ENCODE results near the gene KASH5. TPM values are rescaled to one million over a fixed set of nuclear protein-coding genes. Genes with fewer than 3 reads are reported as not detected.
A peak's percentile ranks its signal among the peaks of the same experiment; 100 is the strongest.

KASH5 gene
- total and polyA plus RNA-seq, 2 experiments from 2014 or later, result 0.44 TPM; not detected in 1

DNA sequence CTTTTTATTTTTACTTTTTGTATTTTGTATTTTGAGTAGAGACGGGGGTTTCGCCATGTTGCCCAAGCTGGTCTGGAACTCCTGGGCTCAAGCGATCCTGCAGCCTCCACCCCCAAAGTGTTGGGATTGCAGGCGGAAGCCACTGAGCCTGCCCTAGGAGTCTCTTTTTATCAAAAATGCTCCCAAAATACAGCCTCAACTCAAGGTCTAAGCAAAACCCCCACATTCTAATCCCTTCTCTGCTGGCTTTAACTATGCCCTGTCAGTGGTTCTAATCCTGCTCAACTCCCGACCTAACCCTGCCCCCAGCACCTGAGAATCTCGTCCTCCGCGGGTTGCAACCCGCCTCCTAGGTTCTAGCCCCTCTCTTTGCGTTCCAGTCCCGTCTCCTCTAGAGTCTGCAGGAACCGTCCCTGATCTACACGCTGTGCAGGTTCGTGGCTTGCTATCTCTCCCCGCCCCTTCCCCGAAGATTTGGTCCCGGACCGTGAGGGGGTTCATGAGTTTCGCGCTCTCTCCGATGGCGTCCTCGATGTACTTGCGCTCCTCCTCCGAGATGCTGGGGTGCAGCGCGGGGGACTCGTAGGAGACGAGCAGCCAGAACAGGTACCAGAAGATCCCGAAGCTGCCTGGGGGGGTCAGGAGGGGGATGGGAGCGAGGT, 45.3 kb downstream of the KASH5 start:
- no peaks in the 10 kb centered on the region for H3K79me2 ChIP-seq (replicated peaks; ENCODE audit: insufficient read depth)
- Mint-ChIP-seq H3K27ac (no peak overlapping the region), H3K4me3 (peak overlapping the region; percentile 72), H3K9me3 (peaks cover 13% of the 10 kb centered on the region), H3K27me3 (ENCODE audit: insufficient read depth, low read depth, poor library complexity) (peaks cover 67% of the 10 kb centered on the region), H3K36me3 (ENCODE audit: low read depth) (peaks cover 5% of the 10 kb centered on the region), H3K4me1 (peaks cover 45% of the 10 kb centered on the region)
- H3K27me3 ChIP-seq (ENCODE audit: insufficient read depth), result peaks cover 73% of the 10 kb centered on the region
- H3K4me3 ChIP-seq, result peak overlapping the region; percentile 72
- no peak for TF ChIP-seq ZNF114 (CRISPR knock-in tag; IDR thresholded peaks at IDR 0.05)
- TF ChIP-seq EZH2 (IDR thresholded peaks at IDR 0.05; ENCODE audit: low read depth, unreplicated experiment), result peak; percentile 42
- ATAC-seq (no peak), DNase-seq (ENCODE audit: low spot score) (no peak)
- no peaks in the 10 kb centered on the region for H3K36me3 ChIP-seq (ENCODE audit: insufficient read depth)
- no peak overlapping the region for H3K27ac ChIP-seq (ENCODE audit: low read depth)
- peak overlapping the region; percentile 59; the same call in 1 of the 2 replicates for H2AFZ ChIP-seq
- H3K9me2 ChIP-seq (ENCODE audit: insufficient read depth), result no peaks in the 10 kb centered on the region
- H4K20me1 ChIP-seq (replicated peaks; ENCODE audit: insufficient read depth), result no peaks in the 10 kb centered on the region
- H3K4me2 ChIP-seq, result peak overlapping the region; percentile 86
- H3F3A ChIP-seq (replicated peaks; ENCODE audit: low read depth), result peaks cover 37% of the 10 kb centered on the region
- H3K4me1 ChIP-seq (ENCODE audit: insufficient read depth), result peaks cover 32% of the 10 kb centered on the region

DNA sequence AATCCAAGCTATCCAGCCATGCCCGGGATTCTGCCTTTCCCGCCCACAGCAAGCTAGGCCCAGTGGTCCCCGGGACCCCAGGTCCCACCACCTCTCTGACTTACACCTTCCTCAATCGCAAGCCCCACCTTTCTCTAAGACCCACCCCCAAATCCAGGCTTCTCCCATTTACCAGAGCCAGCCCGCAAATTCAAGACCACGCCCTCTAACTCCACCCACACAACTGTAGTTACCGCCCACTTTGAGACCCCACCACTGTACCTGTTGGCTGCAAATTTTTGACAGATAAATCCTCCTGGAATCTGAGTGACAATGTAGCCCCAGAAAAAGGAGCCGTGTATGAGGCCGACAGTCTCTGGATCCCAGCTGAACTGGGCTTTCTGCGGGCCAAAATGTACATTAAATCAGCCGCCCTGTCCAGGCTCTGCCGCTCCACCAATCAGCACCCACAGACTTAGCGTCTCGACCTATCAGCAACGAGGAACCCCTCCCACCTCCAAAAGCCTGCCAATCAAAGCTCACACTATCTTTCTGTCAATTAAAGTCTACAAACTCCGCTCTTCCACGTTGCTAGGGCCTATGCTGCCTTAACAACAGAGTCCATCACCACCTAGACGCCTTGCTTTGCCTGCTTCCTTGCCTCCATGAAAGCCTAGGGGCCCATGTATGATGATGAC, 47.0 kb downstream of the KASH5 start:
- H3K9me3 Mint-ChIP-seq, result peaks cover 13% of the 10 kb centered on the region
- no peaks in the 10 kb centered on the region for H3K79me2 ChIP-seq (replicated peaks; ENCODE audit: insufficient read depth)
- H2AFZ ChIP-seq, result no peak overlapping the region
- peaks cover 27% of the 10 kb centered on the region for H3F3A ChIP-seq (replicated peaks; ENCODE audit: low read depth)
- no peak overlapping the region for H3K27ac Mint-ChIP-seq
- H3K9me2 ChIP-seq (ENCODE audit: insufficient read depth), result no peaks in the 10 kb centered on the region
- peaks cover 5% of the 10 kb centered on the region for H3K36me3 Mint-ChIP-seq (ENCODE audit: low read depth)
- peaks cover 76% of the 10 kb centered on the region for H3K27me3 ChIP-seq (ENCODE audit: insufficient read depth)
- H3K4me2 ChIP-seq, result peak overlapping the region; percentile 72; the same call in 1 of the 2 replicates
- DNase-seq (ENCODE audit: low spot score) (no peak), ATAC-seq (peak; percentile 7)
- peaks cover 75% of the 10 kb centered on the region for H3K27me3 Mint-ChIP-seq (ENCODE audit: insufficient read depth, low read depth, poor library complexity)
- H3K36me3 ChIP-seq (ENCODE audit: insufficient read depth), result no peaks in the 10 kb centered on the region
- no peak overlapping the region; the same call in 2 of the 3 replicates for H3K4me3 Mint-ChIP-seq
- peaks cover 35% of the 10 kb centered on the region for H3K4me1 Mint-ChIP-seq
- no peak overlapping the region for H3K4me3 ChIP-seq
- peaks cover 24% of the 10 kb centered on the region for H3K4me1 ChIP-seq (ENCODE audit: insufficient read depth)
- H4K20me1 ChIP-seq (replicated peaks; ENCODE audit: insufficient read depth), result no peaks in the 10 kb centered on the region
- no peak overlapping the region for H3K27ac ChIP-seq (ENCODE audit: low read depth)
- TF ChIP-seq, protein P1, sequence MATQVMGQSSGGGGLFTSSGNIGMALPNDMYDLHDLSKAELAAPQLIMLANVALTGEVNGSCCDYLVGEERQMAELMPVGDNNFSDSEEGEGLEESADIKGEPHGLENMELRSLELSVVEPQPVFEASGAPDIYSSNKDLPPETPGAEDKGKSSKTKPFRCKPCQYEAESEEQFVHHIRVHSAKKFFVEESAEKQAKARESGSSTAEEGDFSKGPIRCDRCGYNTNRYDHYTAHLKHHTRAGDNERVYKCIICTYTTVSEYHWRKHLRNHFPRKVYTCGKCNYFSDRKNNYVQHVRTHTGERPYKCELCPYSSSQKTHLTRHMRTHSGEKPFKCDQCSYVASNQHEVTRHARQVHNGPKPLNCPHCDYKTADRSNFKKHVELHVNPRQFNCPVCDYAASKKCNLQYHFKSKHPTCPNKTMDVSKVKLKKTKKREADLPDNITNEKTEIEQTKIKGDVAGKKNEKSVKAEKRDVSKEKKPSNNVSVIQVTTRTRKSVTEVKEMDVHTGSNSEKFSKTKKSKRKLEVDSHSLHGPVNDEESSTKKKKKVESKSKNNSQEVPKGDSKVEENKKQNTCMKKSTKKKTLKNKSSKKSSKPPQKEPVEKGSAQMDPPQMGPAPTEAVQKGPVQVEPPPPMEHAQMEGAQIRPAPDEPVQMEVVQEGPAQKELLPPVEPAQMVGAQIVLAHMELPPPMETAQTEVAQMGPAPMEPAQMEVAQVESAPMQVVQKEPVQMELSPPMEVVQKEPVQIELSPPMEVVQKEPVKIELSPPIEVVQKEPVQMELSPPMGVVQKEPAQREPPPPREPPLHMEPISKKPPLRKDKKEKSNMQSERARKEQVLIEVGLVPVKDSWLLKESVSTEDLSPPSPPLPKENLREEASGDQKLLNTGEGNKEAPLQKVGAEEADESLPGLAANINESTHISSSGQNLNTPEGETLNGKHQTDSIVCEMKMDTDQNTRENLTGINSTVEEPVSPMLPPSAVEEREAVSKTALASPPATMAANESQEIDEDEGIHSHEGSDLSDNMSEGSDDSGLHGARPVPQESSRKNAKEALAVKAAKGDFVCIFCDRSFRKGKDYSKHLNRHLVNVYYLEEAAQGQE (IDR thresholded peaks at IDR 0.05; ENCODE audit: unreplicated experiment), result no peak
- TF ChIP-seq JUNB (IDR thresholded peaks at IDR 0.05; ENCODE audit: unreplicated experiment), result no peak
- TF ChIP-seq STAT1 (IDR thresholded peaks at IDR 0.05; ENCODE audit: unreplicated experiment), result no peak
- TF ChIP-seq, protein P2, sequence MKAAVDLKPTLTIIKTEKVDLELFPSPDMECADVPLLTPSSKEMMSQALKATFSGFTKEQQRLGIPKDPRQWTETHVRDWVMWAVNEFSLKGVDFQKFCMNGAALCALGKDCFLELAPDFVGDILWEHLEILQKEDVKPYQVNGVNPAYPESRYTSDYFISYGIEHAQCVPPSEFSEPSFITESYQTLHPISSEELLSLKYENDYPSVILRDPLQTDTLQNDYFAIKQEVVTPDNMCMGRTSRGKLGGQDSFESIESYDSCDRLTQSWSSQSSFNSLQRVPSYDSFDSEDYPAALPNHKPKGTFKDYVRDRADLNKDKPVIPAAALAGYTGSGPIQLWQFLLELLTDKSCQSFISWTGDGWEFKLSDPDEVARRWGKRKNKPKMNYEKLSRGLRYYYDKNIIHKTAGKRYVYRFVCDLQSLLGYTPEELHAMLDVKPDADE (IDR thresholded peaks at IDR 0.05), result no peak
- no peak for TF ChIP-seq EZH2phosphoT487 (IDR thresholded peaks at IDR 0.05; ENCODE audit: unreplicated experiment)
- TF ChIP-seq, protein P3, sequence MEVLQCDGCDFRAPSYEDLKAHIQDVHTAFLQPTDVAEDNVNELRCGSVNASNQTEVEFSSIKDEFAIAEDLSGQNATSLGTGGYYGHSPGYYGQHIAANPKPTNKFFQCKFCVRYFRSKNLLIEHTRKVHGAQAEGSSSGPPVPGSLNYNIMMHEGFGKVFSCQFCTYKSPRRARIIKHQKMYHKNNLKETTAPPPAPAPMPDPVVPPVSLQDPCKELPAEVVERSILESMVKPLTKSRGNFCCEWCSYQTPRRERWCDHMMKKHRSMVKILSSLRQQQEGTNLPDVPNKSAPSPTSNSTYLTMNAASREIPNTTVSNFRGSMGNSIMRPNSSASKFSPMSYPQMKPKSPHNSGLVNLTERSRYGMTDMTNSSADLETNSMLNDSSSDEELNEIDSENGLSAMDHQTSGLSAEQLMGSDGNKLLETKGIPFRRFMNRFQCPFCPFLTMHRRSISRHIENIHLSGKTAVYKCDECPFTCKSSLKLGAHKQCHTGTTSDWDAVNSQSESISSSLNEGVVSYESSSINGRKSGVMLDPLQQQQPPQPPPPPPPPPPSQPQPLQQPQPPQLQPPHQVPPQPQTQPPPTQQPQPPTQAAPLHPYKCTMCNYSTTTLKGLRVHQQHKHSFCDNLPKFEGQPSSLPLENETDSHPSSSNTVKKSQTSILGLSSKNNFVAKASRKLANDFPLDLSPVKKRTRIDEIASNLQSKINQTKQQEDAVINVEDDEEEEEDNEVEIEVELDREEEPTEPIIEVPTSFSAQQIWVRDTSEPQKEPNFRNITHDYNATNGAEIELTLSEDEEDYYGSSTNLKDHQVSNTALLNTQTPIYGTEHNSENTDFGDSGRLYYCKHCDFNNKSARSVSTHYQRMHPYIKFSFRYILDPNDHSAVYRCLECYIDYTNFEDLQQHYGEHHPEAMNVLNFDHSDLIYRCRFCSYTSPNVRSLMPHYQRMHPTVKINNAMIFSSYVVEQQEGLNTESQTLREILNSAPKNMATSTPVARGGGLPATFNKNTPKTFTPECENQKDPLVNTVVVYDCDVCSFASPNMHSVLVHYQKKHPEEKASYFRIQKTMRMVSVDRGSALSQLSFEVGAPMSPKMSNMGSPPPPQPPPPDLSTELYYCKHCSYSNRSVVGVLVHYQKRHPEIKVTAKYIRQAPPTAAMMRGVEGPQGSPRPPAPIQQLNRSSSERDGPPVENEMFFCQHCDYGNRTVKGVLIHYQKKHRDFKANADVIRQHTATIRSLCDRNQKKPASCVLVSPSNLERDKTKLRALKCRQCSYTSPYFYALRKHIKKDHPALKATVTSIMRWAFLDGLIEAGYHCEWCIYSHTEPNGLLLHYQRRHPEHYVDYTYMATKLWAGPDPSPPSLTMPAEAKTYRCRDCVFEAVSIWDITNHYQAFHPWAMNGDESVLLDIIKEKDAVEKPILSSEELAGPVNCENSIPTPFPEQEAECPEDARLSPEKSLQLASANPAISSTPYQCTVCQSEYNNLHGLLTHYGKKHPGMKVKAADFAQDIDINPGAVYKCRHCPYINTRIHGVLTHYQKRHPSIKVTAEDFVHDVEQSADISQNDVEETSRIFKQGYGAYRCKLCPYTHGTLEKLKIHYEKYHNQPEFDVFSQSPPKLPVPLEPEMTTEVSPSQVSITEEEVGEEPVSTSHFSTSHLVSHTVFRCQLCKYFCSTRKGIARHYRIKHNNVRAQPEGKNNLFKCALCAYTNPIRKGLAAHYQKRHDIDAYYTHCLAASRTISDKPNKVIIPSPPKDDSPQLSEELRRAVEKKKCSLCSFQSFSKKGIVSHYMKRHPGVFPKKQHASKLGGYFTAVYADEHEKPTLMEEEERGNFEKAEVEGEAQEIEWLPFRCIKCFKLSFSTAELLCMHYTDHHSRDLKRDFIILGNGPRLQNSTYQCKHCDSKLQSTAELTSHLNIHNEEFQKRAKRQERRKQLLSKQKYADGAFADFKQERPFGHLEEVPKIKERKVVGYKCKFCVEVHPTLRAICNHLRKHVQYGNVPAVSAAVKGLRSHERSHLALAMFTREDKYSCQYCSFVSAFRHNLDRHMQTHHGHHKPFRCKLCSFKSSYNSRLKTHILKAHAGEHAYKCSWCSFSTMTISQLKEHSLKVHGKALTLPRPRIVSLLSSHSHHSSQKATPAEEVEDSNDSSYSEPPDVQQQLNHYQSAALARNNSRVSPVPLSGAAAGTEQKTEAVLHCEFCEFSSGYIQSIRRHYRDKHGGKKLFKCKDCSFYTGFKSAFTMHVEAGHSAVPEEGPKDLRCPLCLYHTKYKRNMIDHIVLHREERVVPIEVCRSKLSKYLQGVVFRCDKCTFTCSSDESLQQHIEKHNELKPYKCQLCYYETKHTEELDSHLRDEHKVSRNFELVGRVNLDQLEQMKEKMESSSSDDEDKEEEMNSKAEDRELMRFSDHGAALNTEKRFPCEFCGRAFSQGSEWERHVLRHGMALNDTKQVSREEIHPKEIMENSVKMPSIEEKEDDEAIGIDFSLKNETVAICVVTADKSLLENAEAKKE (CRISPR knock-in tag; IDR thresholded peaks at IDR 0.05), result no peak
- TF ChIP-seq NANOG (IDR thresholded peaks at IDR 0.05; ENCODE audit: borderline replicate concordance), result no peak
- TF ChIP-seq CREB1 (CRISPR knock-in tag; IDR thresholded peaks at IDR 0.05; ENCODE audit: low read depth), result no peak

Data from GM23338 (cell line).